Activated CD8-positive, alpha-beta memory T cell treated with anti-CD3 and anti-CD28 coated beads, Interleukin-2, amount 50 U/mL, for 1 hour (primary cell): ENCODE data around the gene SERAC1.
"Not testable (repeated sequence)": the region's sequence is repeated elsewhere in the genome, so short reads cannot be mapped to it uniquely, and the experiment has no call there.

ENCODE experiments used
- DNase-seq: peaks from one replicate; pipeline ENCODE4 v3.0.0-alpha.2; 2020; ENCODE audit errors: extremely low read depth

SERAC1 gene

GRCh38 chr6:158174514-158174913 lies 6.5 kb upstream of the SERAC1 start:
- no peak for DNase-seq

- DNase-seq, result no peak
Measured at GRCh38 chr6:158174024-158174423, 6.0 kb upstream of the SERAC1 start.

- DNase-seq, result no peak
Measured at GRCh38 chr6:158172001-158172400, 3.9 kb upstream of the SERAC1 start.

GRCh38 chr6:158170656-158171081 lies 2.6 kb upstream of the SERAC1 start:
- no peak for DNase-seq

GRCh38 chr6:158169634-158170033 lies 1.6 kb upstream of the SERAC1 start:
- DNase-seq, result not testable (repeated sequence)

- DNase-seq, result no peak
Measured at GRCh38 chr6:158165919-158166416, 2.1 kb downstream of the SERAC1 start.

- no peak for DNase-seq
Measured at GRCh38 chr6:158164579-158165170, 3.4 kb downstream of the SERAC1 start.

- DNase-seq, result no peak
Measured at GRCh38 chr6:158161566-158162254, 6.4 kb downstream of the SERAC1 start.

- DNase-seq, result no peak
Measured at GRCh38 chr6:158160932-158161539, 7.0 kb downstream of the SERAC1 start.

- DNase-seq, result no peak
Measured at GRCh38 chr6:158158748-158159147, 9.3 kb downstream of the SERAC1 start.

GRCh38 chr6:158158123-158158522 lies 9.9 kb downstream of the SERAC1 start:
- no peak for DNase-seq

- no peak for DNase-seq
Measured at GRCh38 chr6:158157064-158157764, 10.8 kb downstream of the SERAC1 start.

GRCh38 chr6:158154816-158155215 lies 13.2 kb downstream of the SERAC1 start:
- no peak for DNase-seq

GRCh38 chr6:158153576-158153975 lies 14.5 kb downstream of the SERAC1 start:
- no peak for DNase-seq

GRCh38 chr6:158152659-158153058 lies 15.4 kb downstream of the SERAC1 start:
- DNase-seq, result no peak

- DNase-seq, result not testable (repeated sequence)
Measured at GRCh38 chr6:158152025-158152424, 16.0 kb downstream of the SERAC1 start.

- no peak for DNase-seq
Measured at GRCh38 chr6:158150701-158151100, 17.4 kb downstream of the SERAC1 start.

GRCh38 chr6:158149641-158150040 lies 18.4 kb downstream of the SERAC1 start:
- no peak for DNase-seq

- DNase-seq, result no peak
Measured at GRCh38 chr6:158143700-158144099, 24.4 kb downstream of the SERAC1 start.

GRCh38 chr6:158142789-158143188 lies 25.3 kb downstream of the SERAC1 start:
- no peak for DNase-seq

- no peak for DNase-seq
Measured at GRCh38 chr6:158131926-158132325, 36.1 kb downstream of the SERAC1 start.

GRCh38 chr6:158125271-158125670 lies 42.8 kb downstream of the SERAC1 start:
- no peak for DNase-seq
